Measurements from ENCODE around the gene PSMB11. TPM values are rescaled to one million over a fixed set of nuclear protein-coding genes. Genes with fewer than 3 reads are reported as not detected.

The PSMB11 gene
- total RNA-seq, 1 experiment from 2014 or later: not detected

GRCh38 chr14:23078692-23079116, 36.7 kb downstream of the PSMB11 start:
- Histone ChIP-seq H3K9me3 (ENCODE audit: control insufficient read depth, low read depth, low read length) (no peaks in the 10 kb centered on the region), H2AK5ac (ENCODE audit: insufficient read length, low read length) (no peak overlapping the region), H3K27me3 (ENCODE audit: insufficient read depth, low read length) (no peaks in the 10 kb centered on the region), H3K4me1 (ENCODE audit: insufficient read depth, low read length) (no peaks in the 10 kb centered on the region), H3K79me1 (ENCODE audit: insufficient read depth, low read depth, low read length, poor library complexity, severe bottlenecking) (no peaks in the 10 kb centered on the region), H3T11ph (ENCODE audit: low read length) (no peak overlapping the region), H3K27ac (ENCODE audit: insufficient read length, low read depth, low read length) (no peak overlapping the region), H3K23me2 (ENCODE audit: insufficient read length, low read depth, low read length, poor library complexity, severe bottlenecking) (no peaks in the 10 kb centered on the region), H2BK20ac (ENCODE audit: low read depth, low read length, poor library complexity, severe bottlenecking) (no peak overlapping the region), H4K91ac (ENCODE audit: insufficient read length, low read depth, low read length) (no peak overlapping the region), H3K23ac (ENCODE audit: insufficient read length, low read depth, low read length) (no peak overlapping the region), H4K5ac (ENCODE audit: insufficient read length, low read depth, low read length) (no peak overlapping the region), H3K14ac (ENCODE audit: insufficient read depth, low read length) (no peak overlapping the region), H2BK12ac (ENCODE audit: insufficient read length, low read depth, low read length) (no peak overlapping the region), H2BK120ac (ENCODE audit: low read depth, low read length, poor library complexity, severe bottlenecking) (no peak overlapping the region), H3K18ac (ENCODE audit: insufficient read length, low read depth, low read length) (no peak overlapping the region), H3K56ac (ENCODE audit: insufficient read length, low read depth, low read length) (no peak overlapping the region), H2AFZ (ENCODE audit: low read length) (no peak overlapping the region), H2BK5ac (ENCODE audit: insufficient read length, low read length) (no peak overlapping the region), H3K4ac (ENCODE audit: low read depth, low read length) (no peak overlapping the region), H4K8ac (replicated peaks; ENCODE audit: insufficient read length, low read depth, low read length) (no peak overlapping the region), H3K79me2 (ENCODE audit: insufficient read depth, low read length) (no peaks in the 10 kb centered on the region), H3K9ac (ENCODE audit: extremely low read depth, insufficient read length, low read length) (no peak overlapping the region), H2BK15ac (ENCODE audit: low read depth, low read length) (no peak overlapping the region), H3K4me2 (ENCODE audit: insufficient read depth, insufficient read length, low read length) (no peak overlapping the region), H4K20me1 (ENCODE audit: control insufficient read depth, insufficient read depth, insufficient read length) (no peaks in the 10 kb centered on the region)
- peaks cover 54 to 92% (median 85%) of the 10 kb centered on the region in 3 experiments; a peak in 6 of 7 replicates for H3K36me3 Mint-ChIP-seq (ENCODE audit: insufficient read depth in 1 of 3, low read depth in 3 of 3)
- H3K27me3 Mint-ChIP-seq (ENCODE audit: low read depth): no peaks in the 10 kb centered on the region
- no peak overlapping the region for H3K27ac Mint-ChIP-seq
- TF ChIP-seq CTCF (conservative IDR thresholded peaks at IDR 0.05): no peak
- H3K9me3 Mint-ChIP-seq: no peaks in the 10 kb centered on the region; a peak in 1 of 5 replicates
- DNase-seq: no peak
- H3K4me1 Mint-ChIP-seq: no peaks in the 10 kb centered on the region
- WGBS (ENCODE audit: extremely low coverage, insufficient read length, low lambda C conversion rate): no CpG with 5 or more reads among the region's 2 CpGs
- H3K4me3 Mint-ChIP-seq: no peak overlapping the region
